GM21390 (cell line): ENCODE results near the gene LAP3.
"Not testable (repeated sequence)": the region's sequence is repeated elsewhere in the genome, so short reads cannot be mapped to it uniquely, and the experiment has no call there.

Source experiments
- ATAC-seq: cut with Tn5 transposase; IDR thresholded peaks from one replicate; pipeline ENCODE4 v1.9.1; 2021; ENCODE audit not compliant: unreplicated experiment

The LAP3 gene

GRCh38 chr4:17561195-17561909 lies 15.6 kb upstream of the LAP3 start:
- ATAC-seq = no peak

- no peak for ATAC-seq
Measured at GRCh38 chr4:17562157-17562556, 14.8 kb upstream of the LAP3 start.

- ATAC-seq = no peak
Measured at GRCh38 chr4:17565846-17566245, 11.2 kb upstream of the LAP3 start.

- ATAC-seq = no peak
Measured at GRCh38 chr4:17567271-17567670, 9.7 kb upstream of the LAP3 start.

GRCh38 chr4:17574206-17574605 lies 2.8 kb upstream of the LAP3 start:
- ATAC-seq = no peak

- ATAC-seq = not testable (repeated sequence)
Measured at GRCh38 chr4:17575177-17575576, 1.8 kb upstream of the LAP3 start.

GRCh38 chr4:17577665-17578481 lies 875 bp downstream of the LAP3 start:
- ATAC-seq = peak; percentile 1

- peak; percentile 28 for ATAC-seq
Measured at GRCh38 chr4:17578482-17578891, 1.5 kb downstream of the LAP3 start.

GRCh38 chr4:17580969-17581368 lies 4.0 kb downstream of the LAP3 start:
- no peak for ATAC-seq

- ATAC-seq = no peak
Measured at GRCh38 chr4:17583276-17583675, 6.3 kb downstream of the LAP3 start.

GRCh38 chr4:17583941-17584340 lies 6.9 kb downstream of the LAP3 start:
- no peak for ATAC-seq

- ATAC-seq = no peak
Measured at GRCh38 chr4:17584521-17585213, 7.7 kb downstream of the LAP3 start.

- ATAC-seq = no peak
Measured at GRCh38 chr4:17587094-17587822, 10.3 kb downstream of the LAP3 start.

GRCh38 chr4:17589355-17589754 lies 12.4 kb downstream of the LAP3 start:
- ATAC-seq = no peak

- ATAC-seq = peak; percentile 79
Measured at GRCh38 chr4:17595471-17596005, 18.5 kb downstream of the LAP3 start.

GRCh38 chr4:17597517-17597916 lies 20.5 kb downstream of the LAP3 start:
- no peak for ATAC-seq

GRCh38 chr4:17599826-17600225 lies 22.8 kb downstream of the LAP3 start:
- ATAC-seq = no peak

- no peak for ATAC-seq
Measured at GRCh38 chr4:17605236-17605635, 28.2 kb downstream of the LAP3 start.

GRCh38 chr4:17613761-17614415 lies 36.9 kb downstream of the LAP3 start:
- ATAC-seq = peak; percentile 44
